Stimulated activated CD4-positive, alpha-beta T cell treated with anti-CD3 and anti-CD28 coated beads, Interleukin-15, amount 100 ng/mL, for 1 hour (primary cell): ENCODE results near the gene SMAD6.

Experiments used
- DNase-seq, 2 donors: peaks; one replicate each; pipeline ENCODE4 v3.0.0-alpha.2; 2020; ENCODE audit warnings: low read depth in 1 of 2, low spot score in 1 of 2

Gene SMAD6

GRCh38 chr15:66740802-66741201, 38.8 kb downstream of the SMAD6 start:
- no peak for DNase-seq

GRCh38 chr15:66741646-66742045, 39.6 kb downstream of the SMAD6 start:
- no peak for DNase-seq

DNA sequence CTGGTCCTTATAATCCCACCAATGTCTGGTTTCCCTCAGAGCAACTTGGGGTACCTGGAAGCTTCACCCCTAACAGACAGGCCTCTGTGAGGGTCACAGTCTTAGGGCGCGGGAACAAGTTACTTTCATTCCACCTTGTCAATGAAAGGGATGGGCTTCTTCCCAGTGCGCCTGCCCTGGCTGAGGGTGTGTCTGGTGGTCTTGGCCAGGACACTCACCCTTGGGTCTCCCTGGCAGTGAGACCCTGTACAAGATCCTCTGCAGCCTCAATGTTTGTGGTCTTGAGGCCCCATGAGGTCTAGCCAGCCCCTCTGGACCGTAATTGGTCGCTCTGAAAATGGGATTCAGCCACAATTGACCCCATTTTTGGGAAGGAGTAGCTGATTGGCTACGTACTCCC, 40.2 kb downstream of the SMAD6 start:
- DNase-seq: no peak

DNA sequence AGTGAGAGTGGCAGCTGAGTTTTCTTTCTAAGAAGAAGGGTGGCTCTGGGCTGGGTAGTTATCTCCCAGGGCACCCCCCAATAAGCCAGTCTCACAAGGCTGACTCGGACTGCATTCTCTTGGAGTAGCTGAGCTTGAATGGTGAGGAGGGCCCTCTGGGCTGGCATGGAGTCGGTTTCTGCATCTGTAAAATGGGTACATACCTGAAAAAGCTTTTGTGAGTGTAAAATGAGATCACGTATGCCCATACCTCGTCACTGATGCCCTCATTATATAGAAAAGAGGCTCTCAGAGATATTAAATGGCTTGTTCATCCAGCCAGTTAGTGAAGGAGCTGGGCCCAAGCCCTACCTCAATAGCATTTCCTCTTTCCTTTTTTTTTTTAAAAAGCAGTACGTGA, 41.2 kb downstream of the SMAD6 start:
- no peak for DNase-seq

DNA sequence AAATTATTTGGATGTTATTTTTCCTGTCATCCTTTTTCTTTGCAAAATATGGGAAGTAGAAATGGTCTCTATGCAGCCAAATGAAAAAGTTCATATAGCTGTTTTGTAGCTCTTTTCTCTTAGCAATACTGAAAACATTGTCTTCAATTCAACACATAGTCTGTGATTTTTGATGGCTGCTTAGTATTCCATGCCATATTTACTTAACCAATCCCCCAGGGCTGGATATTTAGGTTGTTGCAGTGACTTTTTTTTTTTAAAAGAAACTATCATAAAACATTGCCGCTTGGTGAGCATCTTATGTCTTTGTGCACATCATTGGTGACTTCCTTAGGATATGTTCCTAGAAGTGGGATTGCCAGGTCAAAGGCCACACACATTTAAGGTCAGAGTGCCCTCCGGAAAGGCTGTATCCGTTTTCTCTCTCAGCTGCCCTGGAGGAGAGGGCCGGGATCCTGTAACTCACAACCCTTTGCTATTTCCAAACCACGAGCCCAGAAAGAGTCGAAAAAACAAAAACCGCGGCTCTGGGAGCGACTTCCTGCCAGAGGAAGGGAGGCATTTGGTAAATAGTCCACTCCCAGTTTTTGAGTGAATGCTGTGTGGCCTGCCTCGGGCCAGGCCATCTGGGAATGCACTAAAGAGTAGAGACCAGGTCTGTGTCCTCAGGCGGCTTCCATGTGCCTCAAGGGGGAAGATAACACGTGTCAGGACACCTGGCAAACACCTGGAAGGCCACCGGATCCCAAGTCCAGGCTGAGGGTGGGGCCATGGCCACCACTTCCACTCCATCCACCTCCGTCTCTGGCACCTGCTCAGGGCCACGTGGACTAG, 41.9 kb downstream of the SMAD6 start:
- DNase-seq: no peak

DNA sequence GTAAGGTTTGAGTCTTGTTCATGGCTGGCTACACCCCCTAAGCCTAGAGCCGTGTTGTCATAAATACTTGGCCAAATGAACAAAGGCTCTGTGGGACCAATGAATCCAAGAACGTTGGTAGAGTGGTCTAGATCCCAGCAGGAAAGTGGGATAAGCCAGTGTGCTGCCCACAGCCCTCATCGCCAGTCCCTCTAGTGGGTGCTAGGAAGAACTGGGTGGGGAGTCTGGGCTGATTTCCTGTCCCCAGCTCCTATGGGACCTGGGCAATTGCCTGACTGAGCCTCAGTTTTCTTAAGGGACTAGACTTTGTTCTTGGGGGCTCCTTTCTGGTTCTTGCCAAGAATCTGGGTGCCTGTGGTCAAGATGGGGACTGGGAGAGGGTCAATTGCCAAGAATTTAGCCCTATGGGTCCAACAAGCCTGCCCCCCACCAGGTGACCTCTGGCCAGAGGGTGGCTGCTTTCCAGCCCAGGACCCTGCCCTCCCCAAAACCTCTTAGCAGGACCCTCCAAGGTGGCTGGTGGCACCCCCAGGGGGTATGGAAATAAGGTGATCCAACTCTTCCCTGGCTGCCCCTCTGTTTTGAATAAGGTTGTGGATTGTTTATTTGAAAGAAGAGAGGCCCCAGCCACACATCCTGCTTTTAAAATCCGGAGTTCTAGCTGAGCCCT, 42.7 kb downstream of the SMAD6 start:
- no peak for DNase-seq

DNA sequence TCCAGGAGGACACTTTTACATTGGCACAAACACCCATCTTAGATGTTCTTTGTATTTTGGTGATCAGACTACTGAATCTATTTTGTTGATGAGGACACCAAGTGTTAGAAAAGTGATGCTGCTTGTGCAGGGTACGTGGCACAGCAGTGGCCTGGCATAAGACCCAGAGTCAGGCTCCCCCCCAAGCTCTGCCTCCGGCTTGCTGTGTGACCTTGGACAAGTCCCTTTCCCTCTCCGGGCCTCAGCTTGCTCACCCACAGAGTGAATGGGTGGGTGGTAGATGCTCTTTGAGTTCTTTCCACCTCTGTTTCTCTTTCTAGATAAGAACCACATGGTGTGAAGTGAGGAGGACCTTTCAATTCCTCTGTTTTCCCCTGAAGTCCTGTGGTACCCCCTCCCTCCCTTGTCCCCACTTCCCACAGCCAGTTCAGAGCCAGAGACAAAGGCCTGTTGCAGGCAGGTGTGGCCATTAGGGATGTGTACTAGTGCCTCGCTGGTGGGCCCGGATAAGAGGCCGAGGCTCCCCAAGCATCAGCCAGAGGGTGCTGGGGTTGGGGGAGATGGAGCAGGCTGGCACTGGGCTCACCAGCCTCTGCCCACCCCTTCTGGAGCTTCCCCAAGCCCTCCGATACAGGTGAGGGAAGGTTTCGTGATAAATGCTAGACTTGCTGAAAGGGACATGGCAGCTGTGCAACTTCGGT, 43.6 kb downstream of the SMAD6 start:
- DNase-seq: no peak

- DNase-seq: no peak
These were observed 44.2 kb downstream of the SMAD6 start for GRCh38 chr15:66746231-66746605.

DNA sequence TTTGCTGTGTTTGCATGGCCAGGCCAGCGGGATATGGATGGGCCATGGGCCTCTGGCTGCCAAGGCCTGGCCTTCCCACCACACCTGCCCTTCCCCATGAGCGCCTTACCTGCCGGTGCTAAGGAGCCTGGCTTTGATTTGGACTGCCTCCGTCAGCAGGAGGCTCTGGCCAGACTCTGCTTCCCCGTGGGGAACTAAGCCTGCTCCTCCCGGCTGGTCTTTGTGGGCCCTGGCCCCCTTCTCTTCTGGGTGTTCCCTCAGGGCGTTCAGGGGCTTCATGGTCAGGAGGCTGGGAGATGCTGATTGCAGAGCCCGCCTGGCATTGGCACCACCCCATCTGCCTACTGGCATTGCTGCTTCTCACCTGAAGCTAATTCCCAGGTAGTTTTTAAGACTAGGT, 45.2 kb downstream of the SMAD6 start:
- no peak for DNase-seq

GRCh38 chr15:66747886-66748707, 46.1 kb downstream of the SMAD6 start:
- no peak for DNase-seq

- no peak for DNase-seq
These were observed 46.6 kb downstream of the SMAD6 start for GRCh38 chr15:66748708-66749035.

DNA sequence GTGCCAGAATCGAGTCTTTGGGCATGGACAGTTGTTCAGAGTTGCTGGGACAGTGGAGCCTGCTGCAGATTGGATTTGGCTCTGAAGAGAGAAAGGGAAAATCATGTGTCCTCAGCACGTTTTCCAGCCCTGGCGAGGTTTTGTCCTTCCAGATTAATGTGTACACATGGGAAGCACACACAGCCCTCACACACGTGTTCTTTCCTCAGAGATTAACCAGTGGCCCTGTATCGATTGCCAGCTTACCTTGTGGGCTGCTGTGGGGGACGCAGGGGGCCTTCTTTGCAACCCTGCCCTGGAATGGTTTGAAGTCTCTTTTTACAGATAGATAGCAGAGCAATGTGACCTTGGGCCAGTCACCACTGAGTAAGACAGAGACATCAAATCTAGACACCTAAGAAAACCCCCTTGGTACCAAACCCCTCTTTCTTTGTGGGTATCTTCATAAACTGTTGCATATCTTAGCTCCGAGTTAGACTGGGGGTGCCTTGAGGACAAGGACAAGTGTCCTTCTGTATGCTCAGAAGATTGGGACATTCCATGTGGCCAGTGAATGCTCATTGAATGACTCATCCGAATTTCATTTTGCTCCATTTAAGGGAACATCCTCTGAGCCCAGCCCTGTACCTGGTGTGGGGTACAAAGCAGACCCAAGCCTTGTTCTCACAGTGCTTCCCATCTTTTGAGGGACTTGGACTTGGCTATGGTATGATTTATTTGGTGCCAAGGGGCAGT, 48.0 kb downstream of the SMAD6 start:
- DNase-seq: no peak

- no peak for DNase-seq
These were observed 48.6 kb downstream of the SMAD6 start for GRCh38 chr15:66750609-66751008.

DNA sequence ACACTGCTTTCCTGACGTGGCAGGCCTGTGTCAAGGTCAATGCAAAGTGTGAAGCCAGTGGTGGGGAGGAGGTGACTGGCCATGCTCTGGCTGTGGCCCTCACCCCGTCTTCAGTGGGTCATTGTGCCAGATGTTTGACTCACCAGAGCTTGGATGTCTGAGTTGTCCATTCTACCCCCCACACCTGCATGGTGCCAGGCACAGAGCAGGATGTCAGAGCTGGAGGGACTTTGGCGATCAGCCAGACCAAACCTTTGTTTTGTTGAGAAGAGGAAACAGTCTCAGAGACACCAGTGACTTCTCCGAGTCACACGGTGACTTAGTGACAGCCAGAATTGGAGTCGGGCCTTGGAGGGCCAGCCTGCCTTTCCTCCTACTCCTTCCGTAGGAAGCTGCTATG, 49.5 kb downstream of the SMAD6 start:
- DNase-seq: no peak

- no peak for DNase-seq
These were observed 50.0 kb downstream of the SMAD6 start for GRCh38 chr15:66752078-66752477.

DNA sequence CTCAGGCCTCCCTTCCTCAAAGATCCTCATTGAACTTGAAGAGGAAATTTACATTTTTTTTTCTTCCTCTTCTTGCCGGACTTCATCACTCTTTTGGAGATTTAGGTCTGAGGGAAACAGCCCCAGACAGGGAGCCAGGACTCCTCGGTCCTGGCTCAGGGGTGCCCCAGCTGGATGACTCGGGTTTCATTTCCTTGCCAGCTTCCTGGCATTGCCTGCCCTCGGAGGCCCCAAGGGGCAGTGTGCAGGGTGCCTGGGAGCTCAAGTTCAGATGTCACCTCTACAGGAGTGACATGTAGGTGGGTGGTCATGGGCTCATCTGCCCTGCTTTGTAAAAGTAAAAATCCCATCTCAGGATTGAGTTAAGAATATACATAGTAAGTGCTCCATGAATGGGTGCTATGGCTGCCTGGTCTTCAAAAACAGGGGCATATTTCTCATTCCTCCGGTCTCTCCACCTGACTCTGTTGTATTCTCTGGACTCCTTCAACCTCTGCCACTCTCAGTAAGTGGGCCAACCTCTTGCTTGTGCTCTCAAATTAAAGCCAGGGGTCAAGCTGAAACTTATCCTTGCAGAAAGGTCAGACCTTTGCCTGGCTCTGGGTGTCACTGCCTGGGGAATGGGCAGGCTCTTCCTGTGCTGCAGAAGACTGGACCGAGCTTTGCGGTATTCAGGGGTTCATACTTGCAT, 51.8 kb downstream of the SMAD6 start:
- no peak for DNase-seq

DNA sequence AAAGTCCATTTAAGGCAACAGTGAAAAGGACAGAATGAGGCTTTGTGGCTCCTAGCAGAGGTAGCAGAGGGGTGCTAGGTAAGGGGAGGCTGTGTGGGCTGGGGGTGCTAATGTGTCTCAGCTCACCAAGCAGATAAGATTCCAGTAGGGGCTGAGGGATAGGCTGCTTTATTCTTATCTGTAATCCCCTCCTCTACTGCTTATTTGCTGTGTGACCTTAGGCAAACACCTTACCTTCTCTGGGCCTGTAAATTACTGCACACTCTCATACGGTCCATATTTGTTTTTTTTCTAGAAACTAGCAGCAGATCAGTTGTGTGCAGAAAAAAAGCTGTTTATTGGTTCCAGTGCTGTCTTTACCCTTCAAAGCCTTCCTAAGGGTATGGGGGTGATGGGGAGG, 52.8 kb downstream of the SMAD6 start:
- DNase-seq: no peak

GRCh38 chr15:66755298-66756068, 53.4 kb downstream of the SMAD6 start:
- DNase-seq: no peak

GRCh38 chr15:66756295-66756694, 54.3 kb downstream of the SMAD6 start:
- no peak for DNase-seq
